GM12878 (cell line): ENCODE data around the gene FOXK1. TPM values are rescaled to one million over a fixed set of nuclear protein-coding genes. Genes with fewer than 3 reads are reported as not detected.
"Not testable (repeated sequence)": the region's sequence is repeated elsewhere in the genome, so short reads cannot be mapped to it uniquely, and the experiment has no call there.

Experiments used
- ATAC-seq: fragments of 200-7000 bp; cut with Tn5 transposase; 3 replicates; pipeline ENCODE4 v1.9.1; 2020; ENCODE audit warnings: mild to moderate bottlenecking, moderate library complexity
- BruUV-seq: library from RNA; stranded (reverse); fragments of 400-500 nt; replicated peaks from 2 replicates; lab custom pipeline; 2021; lab: Mats Ljungman, UMichigan
- CTCF ChIA-PET: fragments of 300-600 bp; sonication (Branson Sonifier 250); formaldehyde crosslinking; extraction: SDS; loops from one replicate; lab custom pipeline; 2021; ENCODE audit warnings: inconsistent platforms; lab: Yijun Ruan, JAX
- POLR2A ChIA-PET: fragments of 350-600 bp; formaldehyde crosslinking; extraction: SDS; loops from one replicate; lab custom pipeline; 2021; ENCODE audit warnings: inconsistent platforms; lab: Charles Lee
- RAD21 ChIA-PET: fragments of 300-600 bp; sonication (Branson Sonifier 250); formaldehyde crosslinking; loops from one replicate; lab custom pipeline; 2023; ENCODE audit warnings: antibody characterized with exemption; ENCODE audit not compliant: unreplicated experiment; lab: Charles Lee
- SMC1A ChIA-PET: fragments of 300-600 bp; sonication (Branson Sonifier 250); formaldehyde crosslinking; loops from one replicate; lab custom pipeline; 2023; ENCODE audit not compliant: unreplicated experiment, uncharacterized antibody; lab: Charles Lee
- DNase-seq: peaks from one replicate; pipeline ENCODE4 v3.0.0-alpha.2; 2011; ENCODE audit warnings: low read depth, low spot score
- FAIRE-seq: peaks from 3 replicates; lab custom pipeline; 2011; peaks lifted over from hg19 to GRCh38; lab: Jason Lieb, UNC
- H2AFZ ChIP-seq: 2 replicates; pipeline ENCODE4 v1.6.0; 2011; ENCODE audit warnings: low read depth, low read length, control low read depth; ENCODE audit not compliant: control insufficient read depth
- H3K27ac ChIP-seq: 2 replicates; pipeline ENCODE4 v1.5.1; 2011; ENCODE audit warnings: control low read depth; ENCODE audit not compliant: control insufficient read depth, insufficient read depth
- H3K27me3 ChIP-seq, 2 experiments: replicated peaks in 1 of 2; 2 replicates each; pipeline versions ENCODE4 v1.6.0 to v1.6.1; 2011; ENCODE audit warnings: low read length in 1 of 2; ENCODE audit not compliant: control insufficient read depth in 2 of 2, insufficient read depth in 2 of 2
- H3K36me3 ChIP-seq, 2 experiments: 2 replicates each; pipeline ENCODE4 v1.5.1; 2011; ENCODE audit warnings: low read length in 1 of 2; ENCODE audit not compliant: control insufficient read depth in 2 of 2, insufficient read depth in 2 of 2
- H3K4me1 ChIP-seq: 2 replicates; pipeline ENCODE4 v1.6.1; 2011; ENCODE audit warnings: mild to moderate bottlenecking, low read length, moderate library complexity, mixed read lengths; ENCODE audit not compliant: control insufficient read depth, insufficient read depth
- H3K4me2 ChIP-seq: 2 replicates; pipeline ENCODE4 v1.6.0; 2011; ENCODE audit warnings: control low read depth; ENCODE audit not compliant: control insufficient read depth, insufficient read depth
- H3K4me3 ChIP-seq: fragments of 200-600 bp; sonication (generic); 2 replicates; pipeline ENCODE4 v1.5.1; 2016
- H3K79me2 ChIP-seq: 2 replicates; pipeline ENCODE4 v1.6.0; 2011; ENCODE audit warnings: low read length; ENCODE audit not compliant: control insufficient read depth, insufficient read depth
- H3K9ac ChIP-seq: 2 replicates; pipeline ENCODE4 v1.8.0; 2011; ENCODE audit warnings: low read length, control low read depth, mixed read lengths; ENCODE audit not compliant: control insufficient read depth, insufficient read depth
- H3K9me3 ChIP-seq: replicated peaks from 3 replicates; pipeline ENCODE4 v1.5.1; 2011; ENCODE audit warnings: mild to moderate bottlenecking, low read length; ENCODE audit not compliant: control insufficient read depth, insufficient read depth
- H4K20me1 ChIP-seq: 2 replicates; pipeline ENCODE4 v1.6.0; 2011; ENCODE audit not compliant: control insufficient read depth, insufficient read depth
- CBX3 ChIP-seq: fragments of 200-600 bp; sonication (generic); IDR thresholded peaks from 2 replicates; pipeline ENCODE4 v1.6.1; 2016; ENCODE audit warnings: low read depth, borderline replicate concordance
- CHD2 ChIP-seq: IDR thresholded peaks from 2 replicates; pipeline ENCODE4 v1.6.1; 2011; ENCODE audit warnings: low read depth, low read length, improper control_type of control experiment, borderline replicate concordance
- FOXK2 ChIP-seq: fragments of 450-650 bp; IDR thresholded peaks from 2 replicates; pipeline ENCODE4 v1.6.1; 2017; ENCODE audit warnings: mild to moderate bottlenecking, moderate library complexity
- HDGF ChIP-seq: fragments of 450-650 bp; IDR thresholded peaks from 2 replicates; pipeline ENCODE4 v1.6.1; 2016; ENCODE audit warnings: antibody characterized with exemption
- SIN3A ChIP-seq: IDR thresholded peaks from 2 replicates; pipeline ENCODE4 v1.6.1; 2012; ENCODE audit warnings: low read depth, low read length, improper control_type of control experiment
- SMAD5 ChIP-seq: IDR thresholded peaks from 2 replicates; pipeline ENCODE4 v1.6.1; 2016; ENCODE audit warnings: antibody characterized with exemption, low read depth
- SPI1 ChIP-seq: IDR thresholded peaks from 2 replicates; pipeline ENCODE4 v1.6.1; 2011; ENCODE audit warnings: low read depth, mild to moderate bottlenecking, low read length, moderate library complexity, borderline replicate concordance; ENCODE audit not compliant: insufficient read depth
- SREBF1 ChIP-seq: IDR thresholded peaks from 2 replicates; pipeline ENCODE4 v1.6.1; 2012; ENCODE audit warnings: mild to moderate bottlenecking, low read length
- STAT3 ChIP-seq: IDR thresholded peaks from 2 replicates; pipeline ENCODE4 v1.6.1; 2011; ENCODE audit warnings: low read depth, low read length, improper control_type of control experiment
- WGBS: methylation state at CpG from one replicate; pipeline ENCODE4 v1.1.6; 2016; ENCODE audit warnings: low lambda C conversion rate; ENCODE audit not compliant: insufficient replicate concordance, insufficient coverage; ENCODE audit errors: missing lambda C conversion rate; 5-methylcytosine and 5-hydroxymethylcytosine counted together
- in situ Hi-C: fragments of 300-500 bp; cut with MboI; formaldehyde crosslinking; loops from 9 replicates; pipeline ENCODE4 v1.14.3; 2018; ENCODE audit warnings: mixed read lengths
- intact Hi-C: fragments of 100-400 bp; cut with micrococcal nuclease; formaldehyde crosslinking; loops from one replicate; pipeline ENCODE4 v1.14.2; 2022; ENCODE audit not compliant: unreplicated experiment
- polyA plus RNA-seq, 11 experiments: library from polyadenylated mRNA; depleted of rRNA in 4 of 11; unstranded in 6 of 11; stranded (reverse) in 5 of 11; fragments of >200 nt; fragmentation: Nextera tagmentation in 4 of 11; fragmentation: Illumina TruSeq in 1 of 11; extraction: Ambion mirVana in 4 of 11; extraction: Trizol in 1 of 11; gene quantifications; 1 replicate in 1 of 11; 2 replicates in 10 of 11; pipeline versions ENCODE4 v1.2.1 to v1.2.3, GENCODE V29; 2011 to 2016; ENCODE audit warnings: inconsistent platforms in 2 of 11, missing spikeins in 2 of 11, low read depth in 1 of 11
- total RNA-seq, 4 experiments: library from RNA; depleted of rRNA in 3 of 4; stranded (reverse); fragments of >200 nt in 3 of 4; fragmentation: Illumina TruSeq in 1 of 4; extraction: Trizol in 1 of 4; gene quantifications; 2 replicates each; pipeline versions ENCODE4 v1.2.1 to v1.2.3, GENCODE V29; 2013 to 2021
- TF ChIP-seq, protein P1 (sequence below): fragments of 150-350 bp; IDR thresholded peaks from 2 replicates; pipeline ENCODE4 v1.6.1; 2014; ENCODE audit warnings: mild to moderate bottlenecking, low read depth, low read length

Gene FOXK1
- total and polyA plus RNA-seq, 10 of the 15 experiments (the other 5 are each of a cell fraction or from before 2014, with no cell fraction given), result 0.24 to 31.8 (median 4.5) TPM

- H3K9ac ChIP-seq, in situ Hi-C loops, ATAC-seq, H4K20me1 ChIP-seq, H3K79me2 ChIP-seq, H3K27ac ChIP-seq, SMC1A ChIA-PET, DNase-seq, RAD21 ChIA-PET, H3K27me3 ChIP-seq, BruUV-seq, FAIRE-seq, H3K4me1 ChIP-seq, H2AFZ ChIP-seq, H3K36me3 ChIP-seq, H3K9me3 ChIP-seq, intact Hi-C loops: not testable (repeated sequence)
- CTCF ChIA-PET, result interaction anchor here (2.0 kb wide), 1 partner anchor 8 kb away, joined by 6 read pairs; no protein-coding TSS in a partner anchor
- Histone ChIP-seq H3K4me3 (0 out of 2 replicates have a peak overlapping the region, but pooled peaks have one; percentile 85), H3K4me2 (peak overlapping the region; percentile 72; the same call in 1 of the 2 replicates)
- 98% methylated on average over 5 of the region's 5 CpGs for WGBS
- POLR2A ChIA-PET, result interaction anchor here (1.8 to 2.9 kb wide), 2 partner anchors 40 to 132 kb away, joined by 6 to 24 read pairs; partner anchors contain the start of genes AP5Z1 and FOXK1
Measured at GRCh38 chr7:4643204-4643471, 39.0 kb upstream of the FOXK1 start.

DNA sequence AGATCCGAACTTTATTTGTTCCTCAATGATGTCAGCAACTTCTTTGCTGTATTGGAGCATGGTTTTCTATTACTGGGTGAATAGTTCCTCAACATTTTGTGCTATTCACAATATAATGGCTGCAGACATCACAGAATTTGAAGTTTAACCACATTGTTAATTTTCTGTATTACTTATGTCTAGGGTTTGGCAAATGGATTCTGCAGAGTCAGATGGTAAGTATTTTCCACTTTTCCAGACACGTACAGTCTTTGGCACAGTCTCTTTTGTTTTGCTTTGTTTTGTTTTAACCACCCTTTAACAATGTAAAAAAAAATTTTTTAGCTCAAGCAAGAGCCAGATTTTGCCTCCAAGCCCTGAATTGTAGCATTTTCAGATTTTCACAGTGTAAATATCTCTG is 36.8 kb upstream of the FOXK1 start:
- ATAC-seq, result no peak
- SMC1A ChIA-PET, result interaction anchor here (0.7 kb wide), 1 partner anchor 1756 kb away, joined by 4 read pairs; no protein-coding TSS in a partner anchor
- BruUV-seq, result no TSS peak
- H3K79me2 ChIP-seq, result peaks cover 3% of the 10 kb centered on the region; the same call in 1 of the 2 replicates
- intact Hi-C loops, result no loop called here
- in situ Hi-C loops, result no loop called here
- H3K27me3 ChIP-seq, result no peaks in the 10 kb centered on the region
- DNase-seq, result no peak
- POLR2A ChIA-PET, result no interaction called here
- no peaks in the 10 kb centered on the region; the same call in 2 of the 3 replicates for H3K9me3 ChIP-seq
- TF ChIP-seq HDGF (no peak), SMAD5 (no peak), STAT3 (no peak), SPI1 (no peak), CHD2 (no peak), CBX3 (no peak), SIN3A (no peak), FOXK2 (no peak), SREBF1 (no peak)
- TF ChIP-seq, protein P1, sequence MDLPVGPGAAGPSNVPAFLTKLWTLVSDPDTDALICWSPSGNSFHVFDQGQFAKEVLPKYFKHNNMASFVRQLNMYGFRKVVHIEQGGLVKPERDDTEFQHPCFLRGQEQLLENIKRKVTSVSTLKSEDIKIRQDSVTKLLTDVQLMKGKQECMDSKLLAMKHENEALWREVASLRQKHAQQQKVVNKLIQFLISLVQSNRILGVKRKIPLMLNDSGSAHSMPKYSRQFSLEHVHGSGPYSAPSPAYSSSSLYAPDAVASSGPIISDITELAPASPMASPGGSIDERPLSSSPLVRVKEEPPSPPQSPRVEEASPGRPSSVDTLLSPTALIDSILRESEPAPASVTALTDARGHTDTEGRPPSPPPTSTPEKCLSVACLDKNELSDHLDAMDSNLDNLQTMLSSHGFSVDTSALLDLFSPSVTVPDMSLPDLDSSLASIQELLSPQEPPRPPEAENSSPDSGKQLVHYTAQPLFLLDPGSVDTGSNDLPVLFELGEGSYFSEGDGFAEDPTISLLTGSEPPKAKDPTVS, result no peak
- H3K4me1 ChIP-seq, result no peaks in the 10 kb centered on the region
- no peak overlapping the region for H3K9ac ChIP-seq
- no peak for FAIRE-seq
- H3K4me3 ChIP-seq, result no peak overlapping the region
- H3K4me2 ChIP-seq, result no peak overlapping the region
- no peak overlapping the region for H3K27ac ChIP-seq
- no peaks in the 10 kb centered on the region for H3K36me3 ChIP-seq
- RAD21 ChIA-PET, result no interaction called here
- H2AFZ ChIP-seq, result no peak overlapping the region
- CTCF ChIA-PET, result no interaction called here
- H4K20me1 ChIP-seq, result no peaks in the 10 kb centered on the region
- 83% methylated on average over 2 of the region's 2 CpGs for WGBS
